Stimulated activated CD8-positive, alpha-beta memory T cell treated with anti-CD3 and anti-CD28 coated beads, Interleukin-4, amount 100 ng/mL, for 24 hours (primary cell): ENCODE measurements around the gene TCF20.

Experiments used
- DNase-seq: peaks from one replicate; pipeline ENCODE4 v3.0.0-alpha.2; 2020; ENCODE audit warnings: low read depth

TCF20 gene

GRCh38 chr22:42300259-42301076 is 30.0 kb upstream of the TCF20 start:
- DNase-seq = no peak

- DNase-seq = peak; percentile 22
These were observed 29.3 kb upstream of the TCF20 start for GRCh38 chr22:42299586-42300258.

DNA sequence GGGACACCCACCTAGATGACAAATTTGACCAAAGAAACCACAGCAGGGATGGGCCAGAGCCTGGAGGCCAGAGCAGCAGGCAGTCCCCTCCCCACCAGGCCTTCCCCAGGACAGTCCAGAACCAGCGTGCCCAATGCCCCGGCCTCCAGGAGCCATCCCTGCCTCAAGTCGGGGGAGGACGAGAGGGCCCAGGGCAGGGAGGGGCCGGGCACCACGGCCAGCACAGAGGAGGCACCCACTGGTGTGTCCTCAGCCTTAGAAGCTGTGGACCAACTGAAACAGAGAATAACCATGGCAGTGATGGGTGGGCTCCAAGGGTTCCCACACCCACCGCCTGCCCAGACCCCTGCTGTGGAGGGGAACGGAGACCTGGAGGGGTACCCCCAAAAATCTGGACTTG is 28.3 kb upstream of the TCF20 start:
- no peak for DNase-seq

GRCh38 chr22:42297778-42298177 is 27.3 kb upstream of the TCF20 start:
- DNase-seq = no peak

DNA sequence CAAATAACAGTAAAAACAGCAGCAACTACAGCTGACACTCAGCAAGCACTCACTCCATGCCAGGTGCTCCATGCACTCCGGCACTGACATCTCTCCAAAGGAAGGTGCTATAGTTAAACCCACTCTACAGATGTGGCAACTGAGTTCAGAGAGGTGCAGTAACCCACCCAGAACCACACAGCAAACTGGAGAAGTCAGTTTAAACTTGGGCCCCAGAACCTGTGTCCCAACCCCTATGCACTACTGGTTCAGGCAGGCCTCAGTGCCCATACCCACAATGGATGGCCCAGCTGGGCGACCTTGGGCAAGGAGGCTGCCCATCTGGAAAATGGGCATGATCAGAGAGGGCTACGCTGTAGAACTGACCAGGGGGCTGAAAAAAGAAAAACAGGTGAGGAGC is 26.4 kb upstream of the TCF20 start:
- DNase-seq = no peak

- DNase-seq = no peak
These were observed 26.0 kb upstream of the TCF20 start for GRCh38 chr22:42296381-42296853.

- no peak for DNase-seq
These were observed 23.9 kb upstream of the TCF20 start for GRCh38 chr22:42294034-42294985.

DNA sequence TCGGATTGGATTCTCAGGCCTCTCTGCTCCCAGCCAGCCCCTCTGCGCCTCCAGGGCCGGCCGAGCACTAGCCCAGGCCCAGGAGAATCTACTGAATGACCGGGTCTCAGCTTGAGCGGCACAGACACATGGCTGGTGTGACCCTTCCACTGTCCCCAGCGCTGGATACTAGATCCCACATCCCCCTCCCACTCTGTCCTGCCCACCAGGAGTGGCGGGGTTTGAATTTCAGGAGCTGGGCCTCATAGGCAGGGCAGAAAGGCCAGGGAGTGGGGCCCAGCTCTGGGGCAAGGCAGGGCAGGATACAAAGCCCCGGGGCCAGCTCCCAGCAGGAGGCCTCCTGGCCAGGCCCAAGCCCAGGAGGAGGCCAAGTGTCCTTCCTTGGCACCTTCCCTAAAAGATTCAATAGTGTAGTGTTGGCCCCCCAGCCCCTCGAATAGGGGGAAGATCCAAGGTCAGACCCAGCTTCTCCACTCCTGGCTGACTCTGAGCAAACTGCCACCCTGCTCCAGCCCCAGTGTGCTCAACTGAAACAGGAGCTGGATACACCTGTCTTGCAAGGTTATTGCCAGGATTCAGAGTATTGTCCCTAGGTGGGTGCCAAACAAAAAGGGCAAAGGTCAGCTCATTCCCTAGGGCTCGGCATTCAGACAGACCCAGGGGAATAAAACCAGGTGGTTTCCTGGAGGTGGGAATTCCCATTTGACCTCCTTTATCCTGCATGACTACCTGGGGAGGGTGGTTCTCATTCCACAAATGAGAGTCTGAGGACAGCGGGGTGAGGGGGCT is 22.5 kb upstream of the TCF20 start:
- DNase-seq = no peak

- DNase-seq = no peak
These were observed 20.8 kb upstream of the TCF20 start for GRCh38 chr22:42291287-42291686.

DNA sequence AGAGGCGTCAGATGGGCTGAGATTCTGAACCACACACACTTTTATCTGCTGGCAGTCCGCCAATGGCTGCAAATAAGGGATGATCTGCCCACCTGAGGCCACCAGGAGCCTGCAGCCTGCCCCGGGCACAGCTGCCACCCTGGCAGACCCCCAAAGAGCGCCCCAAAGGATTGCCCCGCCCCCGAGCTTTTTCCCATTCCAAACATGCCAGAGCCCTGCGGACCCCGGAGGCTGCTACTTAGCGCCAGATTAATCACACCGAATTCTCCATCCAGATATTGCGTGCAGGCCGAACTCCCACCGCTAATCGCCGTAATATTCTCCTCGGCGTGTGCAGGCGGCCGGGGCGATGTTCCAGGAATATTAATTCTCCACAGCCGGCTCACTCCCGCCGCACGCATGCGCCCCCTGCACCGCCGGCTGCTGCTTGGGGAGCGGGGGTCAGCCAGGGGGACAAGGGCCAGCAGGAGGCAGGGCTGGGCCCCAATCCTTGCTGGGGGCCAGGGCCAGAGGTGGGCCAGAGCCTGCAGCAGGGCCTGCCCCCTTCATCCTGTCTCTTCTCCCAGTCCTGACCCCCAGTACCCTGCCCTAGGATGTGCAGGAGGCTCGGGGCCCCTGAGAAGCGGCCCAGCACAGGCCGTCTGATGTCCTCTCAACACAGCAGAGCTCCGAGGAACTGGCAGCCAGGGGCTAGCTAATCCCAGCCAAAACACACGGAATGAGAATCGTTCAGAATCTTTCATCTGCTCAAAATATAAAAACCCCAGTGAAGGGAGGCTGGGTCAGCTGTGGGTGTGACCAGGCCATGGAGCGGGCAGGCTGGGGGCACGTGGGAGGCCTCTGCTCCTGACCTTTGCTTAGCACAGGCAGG is 19.5 kb upstream of the TCF20 start:
- no peak for DNase-seq

DNA sequence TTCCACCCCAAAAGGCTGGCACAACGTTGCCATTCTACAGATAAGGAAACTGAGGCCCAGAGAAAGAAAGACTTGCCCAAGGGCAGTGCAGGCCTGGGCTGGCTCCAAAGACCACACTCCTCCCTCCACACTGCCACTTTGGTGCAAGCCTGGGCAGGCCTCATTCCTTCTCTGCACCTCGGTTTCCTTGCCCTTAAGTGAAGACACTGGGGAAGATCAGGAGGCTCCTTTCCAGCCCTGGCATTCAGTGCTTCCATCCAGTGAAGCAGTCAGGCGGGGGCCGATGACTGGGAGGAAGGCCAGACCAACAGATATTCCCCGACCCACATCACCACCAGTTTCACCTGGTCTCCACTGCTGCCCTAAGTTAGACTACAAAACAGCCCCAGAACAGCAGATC is 18.3 kb upstream of the TCF20 start:
- no peak for DNase-seq

GRCh38 chr22:42287174-42287890 is 16.9 kb upstream of the TCF20 start:
- no peak for DNase-seq

- no peak for DNase-seq
These were observed 15.8 kb upstream of the TCF20 start for GRCh38 chr22:42286205-42286604.

GRCh38 chr22:42285604-42286003 is 15.2 kb upstream of the TCF20 start:
- DNase-seq = no peak

GRCh38 chr22:42284643-42285181 is 14.3 kb upstream of the TCF20 start:
- no peak for DNase-seq

DNA sequence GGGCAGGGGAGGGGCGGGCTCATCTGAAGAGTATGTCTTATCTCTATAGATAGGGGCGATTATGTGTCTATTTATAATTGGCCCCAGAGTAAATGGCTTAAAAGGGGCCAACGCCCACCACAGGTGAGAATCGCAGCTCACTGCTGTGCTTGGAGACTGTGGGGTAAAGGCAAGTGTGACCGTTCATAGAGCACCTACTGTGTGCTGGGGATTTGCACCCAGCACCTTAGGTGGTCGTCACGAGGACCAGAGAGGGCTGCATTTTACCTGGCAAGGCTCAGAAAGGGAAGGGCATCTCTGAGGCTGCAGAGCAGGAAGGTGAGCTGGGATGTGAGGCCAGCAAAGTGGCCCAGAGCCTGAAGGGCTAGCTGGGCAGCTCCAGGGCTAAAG is 13.7 kb upstream of the TCF20 start:
- no peak for DNase-seq

DNA sequence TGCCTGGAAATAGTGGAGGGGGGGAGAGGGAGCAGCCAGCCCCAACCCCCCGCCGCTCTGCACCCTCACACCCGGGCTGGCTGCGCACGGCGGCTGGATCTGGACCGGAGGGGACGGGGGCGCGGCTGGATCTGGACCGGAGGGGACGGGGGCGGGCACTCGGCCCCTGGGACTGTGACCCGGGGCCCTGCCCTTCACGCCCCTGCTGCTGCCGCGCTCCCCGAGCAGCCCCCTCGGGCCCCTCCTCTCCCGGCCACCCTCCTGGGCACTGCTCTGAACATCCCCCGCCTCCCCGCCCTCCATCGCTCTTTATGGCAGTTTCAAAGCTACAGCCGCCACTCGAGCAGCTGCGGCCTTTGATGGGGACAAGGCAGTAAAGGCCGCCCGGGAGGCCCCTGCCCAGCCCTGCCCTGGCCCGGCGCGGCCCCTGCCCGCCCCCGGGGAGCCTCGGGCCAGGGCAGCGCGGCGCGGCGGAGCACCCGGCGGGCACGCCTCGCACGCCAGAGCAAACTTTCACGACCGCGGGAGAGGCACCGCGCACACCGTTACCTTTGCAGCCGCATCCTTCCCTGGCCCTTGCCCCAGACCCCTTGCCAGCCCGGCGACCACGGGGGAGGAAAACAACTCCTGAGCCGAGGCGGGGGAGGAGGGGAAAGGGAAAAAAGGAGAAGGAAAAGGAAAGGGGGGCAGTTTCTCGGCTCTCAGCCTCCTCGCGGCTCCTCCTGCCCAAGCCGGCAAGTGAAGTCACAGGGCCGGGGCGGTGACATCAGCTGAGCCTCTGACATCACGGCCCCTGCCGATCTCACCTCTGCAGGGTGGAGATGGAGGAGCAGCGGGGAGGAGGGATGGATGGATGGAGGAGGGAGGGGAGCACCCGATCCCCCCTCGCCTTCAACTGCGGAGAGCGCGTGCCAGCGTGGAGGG is 13.1 kb upstream of the TCF20 start:
- no peak for DNase-seq

- no peak for DNase-seq
These were observed 12.5 kb upstream of the TCF20 start for GRCh38 chr22:42282943-42283277.
